BJ (cell line): ENCODE results near the gene LPAR6. TPM values are rescaled to one million over a fixed set of nuclear protein-coding genes. Genes with fewer than 3 reads are reported as not detected.

Source experiments
- CTCF ChIA-PET: fragments of 350-600 bp; formaldehyde crosslinking; extraction: SDS; loops from one replicate; lab custom pipeline; 2021; ENCODE audit warnings: antibody characterized with exemption, inconsistent platforms; lab: Yijun Ruan, JAX
- POLR2A ChIA-PET: fragments of 300-600 bp; sonication (Branson Sonifier 250); formaldehyde crosslinking; extraction: SDS; loops from one replicate; lab custom pipeline; 2021; ENCODE audit warnings: antibody characterized with exemption; lab: Charles Lee
- DNase-seq: peaks from one replicate; pipeline ENCODE4 v3.0.0-alpha.2; 2011; ENCODE audit warnings: low read depth
- H3K27me3 ChIP-seq: 2 replicates; pipeline ENCODE4 v1.6.0; 2011; ENCODE audit warnings: low read length; ENCODE audit not compliant: control insufficient read depth, insufficient read depth
- H3K36me3 ChIP-seq: 2 replicates; pipeline ENCODE4 v1.5.1; 2011; ENCODE audit warnings: low read length; ENCODE audit not compliant: control insufficient read depth, insufficient read depth
- H3K4me3 ChIP-seq: 2 replicates; pipeline ENCODE4 v1.5.1; 2011; ENCODE audit warnings: low read depth, mild to moderate bottlenecking, control low read depth, low read length
- CTCF ChIP-seq: IDR thresholded peaks from 2 replicates; pipeline ENCODE4 v1.5.1; 2011; ENCODE audit warnings: low read depth, mild to moderate bottlenecking, control low read depth, inconsistent platforms, low read length, moderate library complexity; ENCODE audit not compliant: insufficient read depth
- polyA plus RNA-seq: library from polyadenylated mRNA; depleted of rRNA; stranded (reverse); fragments of >200 nt; gene quantifications from 2 replicates; pipeline ENCODE4 v1.2.3, GENCODE V29; 2011; rRNA removed
- small RNA-seq: library from RNA; depleted of rRNA; stranded (forward); fragments of <200 nt; gene quantifications from one replicate; pipeline ENCODE3, GENCODE V24; 2012; ENCODE audit warnings: low replicate concordance, low read depth; ENCODE audit not compliant: insufficient read length

The LPAR6 gene
- polyA plus RNA-seq, 1 experiment, result 4.4 TPM

- ChIA-PET CTCF (no interaction called here), POLR2A (no interaction called here)
- peaks cover 1% of the 10 kb centered on the region; the same call in 1 of the 2 replicates for H3K36me3 ChIP-seq
- DNase-seq, result no peak
- no peak for TF ChIP-seq CTCF
- no peaks in the 10 kb centered on the region for H3K27me3 ChIP-seq
- no peak overlapping the region for H3K4me3 ChIP-seq
These were observed 35.1 kb downstream of the LPAR6 start for GRCh38 chr13:48377857-48378256.

GRCh38 chr13:48370815-48371214, 42.1 kb downstream of the LPAR6 start:
- Histone ChIP-seq H3K27me3 (no peaks in the 10 kb centered on the region), H3K36me3 (peaks cover 2% of the 10 kb centered on the region; the same call in 1 of the 2 replicates), H3K4me3 (no peak overlapping the region)
- no peak for TF ChIP-seq CTCF
- DNase-seq, result no peak
- ChIA-PET CTCF (no interaction called here), POLR2A (no interaction called here)

GRCh38 chr13:48369988-48370387, 42.9 kb downstream of the LPAR6 start:
- ChIA-PET CTCF (no interaction called here), POLR2A (no interaction called here)
- no peak for DNase-seq
- no peak for TF ChIP-seq CTCF
- H3K36me3 ChIP-seq, result peaks cover 2% of the 10 kb centered on the region; the same call in 1 of the 2 replicates
- no peak overlapping the region for H3K4me3 ChIP-seq
- no peaks in the 10 kb centered on the region for H3K27me3 ChIP-seq

Small RNAs within 50 kb of the gene (small RNA-seq; reads per million reads assigned to genes)
- gene RF00017, result not detected

Other genes starting within 250 kb of the LPAR6 start
- gene ITM2B, start 179.9 kb downstream of the LPAR6 start, polyA plus RNA-seq, result 173 and 299 TPM in 2 replicates
- gene RB1, start 109.4 kb downstream of the LPAR6 start, polyA plus RNA-seq, result 11.2 and 22.9 TPM in 2 replicates
- gene RCBTB2, start 120.0 kb upstream of the LPAR6 start, polyA plus RNA-seq, result 9.5 and 12.7 TPM in 2 replicates
- not detected in 2 replicates for gene CYSLTR2, start 240.8 kb upstream of the LPAR6 start, polyA plus RNA-seq